Stimulated activated CD4-positive, alpha-beta T cell treated with anti-CD3 and anti-CD28 coated beads, Interleukin-12 subunit alpha, Interleukin-12 subunit beta, amount 100 ng/mL, for 24 hours (primary cell): ENCODE results near the gene SF3B1.
A peak's percentile ranks its signal among the peaks of the same experiment; 100 is the strongest.
"Not testable (repeated sequence)": the region's sequence is repeated elsewhere in the genome, so short reads cannot be mapped to it uniquely, and the experiment has no call there.

Experiments
- DNase-seq, 2 experiments: peaks; one replicate each; pipeline ENCODE4 v3.0.0-alpha.2; 2020; ENCODE audit warnings: low read depth in 2 of 2

SF3B1 gene

GRCh38 chr2:197434541-197435513, at the start of gene SF3B1:
Gene SF3B1, minus strand, starts transcription at chr2:197435028. Its CDS starts 29 bp downstream, at chr2:197434999.
- peak; percentile 98 for DNase-seq

- DNase-seq, result not testable (repeated sequence)
These were observed 49.4 kb upstream of the SF3B1 start for GRCh38 chr2:197484248-197484647.

- no peak for DNase-seq
These were observed 45.6 kb upstream of the SF3B1 start for GRCh38 chr2:197480165-197481036.

GRCh38 chr2:197477797-197478196, 43.0 kb upstream of the SF3B1 start:
- DNase-seq, result no peak

- no peak for DNase-seq
These were observed 37.3 kb upstream of the SF3B1 start for GRCh38 chr2:197472166-197472565.

GRCh38 chr2:197464175-197464574, 29.3 kb upstream of the SF3B1 start:
- DNase-seq, result no peak

GRCh38 chr2:197461057-197461456, 26.2 kb upstream of the SF3B1 start:
- DNase-seq, result no peak

GRCh38 chr2:197460649-197461048, 25.8 kb upstream of the SF3B1 start:
- no peak for DNase-seq

- no peak for DNase-seq
These were observed 20.6 kb upstream of the SF3B1 start for GRCh38 chr2:197455428-197455827.

GRCh38 chr2:197454923-197455322, 20.1 kb upstream of the SF3B1 start:
- DNase-seq, result no peak

GRCh38 chr2:197453914-197454398, 19.1 kb upstream of the SF3B1 start:
- no peak for DNase-seq

GRCh38 chr2:197453123-197453913, 18.5 kb upstream of the SF3B1 start, which contains the start of gene COQ10B:
Gene COQ10B, plus strand, starts transcription at chr2:197453552. Its CDS starts 9 bp downstream, at chr2:197453561.
- peak; percentile 95 to 97 for DNase-seq

GRCh38 chr2:197452754-197453122, 17.9 kb upstream of the SF3B1 start:
- DNase-seq, result no peak

GRCh38 chr2:197450935-197451358, 16.1 kb upstream of the SF3B1 start:
- DNase-seq, result not testable (repeated sequence)

- DNase-seq, result no peak
These were observed 15.6 kb upstream of the SF3B1 start for GRCh38 chr2:197450465-197450864.

GRCh38 chr2:197446844-197447243, 12.0 kb upstream of the SF3B1 start:
- DNase-seq, result no peak

- DNase-seq, result no peak
These were observed 10.9 kb upstream of the SF3B1 start for GRCh38 chr2:197445746-197446145.

GRCh38 chr2:197442857-197443256, 8.0 kb upstream of the SF3B1 start:
- no peak for DNase-seq

- no peak for DNase-seq
These were observed 2.6 kb upstream of the SF3B1 start for GRCh38 chr2:197437380-197437779.

- DNase-seq, result no peak
These were observed 981 bp upstream of the SF3B1 start for GRCh38 chr2:197435598-197436420.
